Measurements from ENCODE around the gene KIF1A. TPM values are rescaled to one million over a fixed set of nuclear protein-coding genes. Genes with fewer than 3 reads are reported as not detected.

The KIF1A gene
- total RNA-seq, 1 donor from 2014 or later = 4.7 TPM

DNA sequence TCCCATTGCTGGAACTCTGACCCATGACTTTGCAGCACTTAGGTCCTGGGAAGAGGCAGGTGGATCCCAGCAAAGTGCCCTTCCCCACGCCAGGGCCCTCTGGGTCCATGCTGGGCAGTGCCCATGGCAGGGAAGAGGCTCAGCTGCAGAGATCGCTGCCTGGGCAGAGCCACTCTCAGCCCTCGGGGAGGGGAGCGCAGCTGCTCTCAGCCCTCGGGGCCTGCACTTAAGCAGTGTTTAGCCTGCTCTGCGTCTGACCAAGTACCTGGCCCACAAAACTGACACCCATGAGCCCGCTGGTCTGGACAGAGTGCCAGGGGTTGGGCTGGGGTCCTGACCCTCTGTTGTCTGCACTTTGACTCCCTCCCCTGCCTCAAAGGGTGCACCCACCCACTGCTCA lies 82.1 kb downstream of the KIF1A start:
- H3K27me3 ChIP-seq (ENCODE audit: control insufficient read depth in 3 of 3, insufficient read depth in 3 of 3, low read length in 3 of 3) = peaks cover 6 to 36% (median 23%) of the 10 kb centered on the region in 3 donors
- H3K36me3 ChIP-seq (ENCODE audit: control insufficient read depth in 3 of 3, insufficient read depth in 3 of 3, low read length in 3 of 3) = no peaks in the 10 kb centered on the region

DNA sequence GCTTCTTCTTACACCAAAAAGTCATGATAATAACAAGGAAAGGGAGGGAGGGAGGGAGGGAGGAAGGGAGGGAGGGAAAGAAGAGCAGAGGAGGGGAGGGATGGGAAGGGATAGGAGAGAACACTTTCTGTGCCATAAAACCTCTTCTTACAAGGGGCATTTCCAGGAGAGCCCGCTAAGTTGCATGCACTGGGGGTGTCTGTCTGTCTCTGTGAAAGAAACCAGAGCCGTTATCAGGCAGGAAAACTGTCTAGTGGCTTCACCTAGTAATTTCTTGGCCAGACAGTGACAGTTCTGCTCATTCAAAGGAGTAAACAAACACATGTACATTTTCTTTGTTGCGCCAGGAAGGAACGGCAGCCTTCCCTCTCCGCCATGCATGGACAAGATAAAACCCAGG lies 82.5 kb downstream of the KIF1A start:
- no peak overlapping the region for H3K4me3 ChIP-seq (ENCODE audit: low read length in 3 of 3)
- H3K9me3 ChIP-seq (ENCODE audit: control insufficient read depth in 3 of 3, low read length in 3 of 3) = no peaks in the 10 kb centered on the region
- H3K9ac ChIP-seq (ENCODE audit: low read depth in 1 of 3, low read length in 3 of 3) = no peak overlapping the region
- H3K27me3 ChIP-seq (ENCODE audit: control insufficient read depth in 3 of 3, insufficient read depth in 3 of 3, low read length in 3 of 3) = peaks cover 6 to 36% (median 23%) of the 10 kb centered on the region in 3 donors
- H3K4me1 ChIP-seq (ENCODE audit: control insufficient read depth in 3 of 3, insufficient read depth in 3 of 3, low read length in 3 of 3) = no peaks in the 10 kb centered on the region
- H3K27ac ChIP-seq (ENCODE audit: low read depth, low read length) = no peak overlapping the region
- no peaks in the 10 kb centered on the region for H3K36me3 ChIP-seq (ENCODE audit: control insufficient read depth in 3 of 3, insufficient read depth in 3 of 3, low read length in 3 of 3)

More for the DNA sequence above, 82.1 kb downstream of the KIF1A start:
- Histone ChIP-seq H3K9ac (ENCODE audit: low read depth in 1 of 3, low read length in 3 of 3) (no peak overlapping the region), H3K9me3 (ENCODE audit: control insufficient read depth in 3 of 3, low read length in 3 of 3) (no peaks in the 10 kb centered on the region), H3K27ac (ENCODE audit: low read depth, low read length) (no peak overlapping the region), H3K4me1 (ENCODE audit: control insufficient read depth in 3 of 3, insufficient read depth in 3 of 3, low read length in 3 of 3) (no peaks in the 10 kb centered on the region), H3K4me3 (ENCODE audit: low read length in 3 of 3) (no peak overlapping the region)

DNA sequence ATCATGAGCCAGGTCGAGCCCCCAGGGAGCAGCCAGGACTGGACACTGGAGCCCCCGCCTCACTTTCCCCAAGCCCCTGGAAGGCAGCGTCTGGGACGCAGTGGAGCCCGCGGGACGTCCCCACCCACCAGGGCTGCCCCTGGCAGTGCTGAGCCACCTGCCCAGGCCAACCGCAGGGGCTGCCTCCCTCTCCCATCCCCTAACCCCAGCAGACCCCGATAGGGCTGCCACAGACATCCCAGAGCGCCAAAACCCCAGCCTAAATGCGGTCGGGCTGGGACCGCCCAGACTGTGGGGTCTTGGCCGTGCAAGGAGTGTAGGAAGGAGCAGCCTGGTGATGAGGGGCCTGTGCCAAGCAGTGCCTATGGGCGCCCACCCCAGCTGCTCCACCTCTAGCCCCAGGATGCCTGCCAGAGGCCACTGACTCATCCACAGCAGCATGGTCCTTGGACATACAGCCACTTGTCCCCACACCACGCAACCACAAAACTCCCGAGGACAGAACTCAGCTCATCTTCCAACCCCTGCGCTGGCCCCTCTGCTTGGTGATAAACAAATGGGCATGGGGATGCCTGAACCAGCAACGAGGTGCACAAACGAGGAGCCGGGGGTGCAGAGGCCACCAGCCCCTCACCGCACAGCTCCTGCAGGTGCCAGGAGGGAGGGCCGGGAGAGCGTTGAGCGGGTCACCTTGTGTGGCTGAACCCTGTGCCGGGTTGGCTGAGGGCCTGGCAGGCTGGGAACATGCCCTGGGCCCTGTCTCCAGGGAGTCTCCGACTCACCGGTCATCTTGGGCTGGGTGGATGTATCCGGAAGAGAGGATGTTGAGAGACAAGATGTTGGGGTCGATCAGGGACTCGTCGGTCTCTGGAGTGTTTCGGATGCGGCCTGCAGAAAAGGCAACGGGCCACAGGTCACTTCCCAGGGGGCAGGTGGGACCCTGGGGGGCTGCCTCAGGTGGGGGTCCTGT lies 83.5 kb downstream of the KIF1A start:
- Histone ChIP-seq H3K4me1 (ENCODE audit: control insufficient read depth in 3 of 3, insufficient read depth in 3 of 3, low read length in 3 of 3) (no peaks in the 10 kb centered on the region), H3K9ac (ENCODE audit: low read depth in 1 of 3, low read length in 3 of 3) (no peak overlapping the region)

DNA sequence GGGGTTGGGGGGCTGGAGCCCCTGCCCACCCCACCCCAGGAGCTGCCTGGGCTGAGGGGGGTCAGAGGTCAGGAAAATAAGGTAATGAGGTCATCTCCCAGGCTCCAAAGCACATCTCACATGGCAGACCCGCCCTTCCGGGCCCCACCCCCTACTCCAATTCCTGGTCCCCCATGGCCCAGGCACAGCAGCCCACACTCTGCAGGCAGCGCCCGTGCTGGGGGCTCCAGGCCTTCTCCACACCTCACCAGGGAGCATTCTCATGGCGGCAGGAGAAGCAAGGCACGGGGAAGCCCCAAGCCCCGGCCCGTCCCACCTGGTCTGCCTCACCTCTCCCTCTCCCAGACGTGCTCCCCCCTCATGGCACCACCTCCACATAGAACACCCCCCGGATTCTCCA lies 84.5 kb downstream of the KIF1A start:
- Histone ChIP-seq H3K36me3 (ENCODE audit: control insufficient read depth in 3 of 3, insufficient read depth in 3 of 3, low read length in 3 of 3) (no peaks in the 10 kb centered on the region), H3K27me3 (ENCODE audit: control insufficient read depth in 3 of 3, insufficient read depth in 3 of 3, low read length in 3 of 3) (peaks cover 16 to 36% (median 35%) of the 10 kb centered on the region in 3 donors), H3K27ac (ENCODE audit: low read depth, low read length) (no peak overlapping the region)

More for the DNA sequence above, 83.5 kb downstream of the KIF1A start:
- Histone ChIP-seq H3K9me3 (ENCODE audit: control insufficient read depth in 3 of 3, low read length in 3 of 3) (no peaks in the 10 kb centered on the region), H3K4me3 (ENCODE audit: low read length in 3 of 3) (no peak overlapping the region), H3K27ac (ENCODE audit: low read depth, low read length) (no peak overlapping the region), H3K36me3 (ENCODE audit: control insufficient read depth in 3 of 3, insufficient read depth in 3 of 3, low read length in 3 of 3) (no peaks in the 10 kb centered on the region), H3K27me3 (ENCODE audit: control insufficient read depth in 3 of 3, insufficient read depth in 3 of 3, low read length in 3 of 3) (peaks cover 6 to 33% (median 24%) of the 10 kb centered on the region in 3 donors)

DNA sequence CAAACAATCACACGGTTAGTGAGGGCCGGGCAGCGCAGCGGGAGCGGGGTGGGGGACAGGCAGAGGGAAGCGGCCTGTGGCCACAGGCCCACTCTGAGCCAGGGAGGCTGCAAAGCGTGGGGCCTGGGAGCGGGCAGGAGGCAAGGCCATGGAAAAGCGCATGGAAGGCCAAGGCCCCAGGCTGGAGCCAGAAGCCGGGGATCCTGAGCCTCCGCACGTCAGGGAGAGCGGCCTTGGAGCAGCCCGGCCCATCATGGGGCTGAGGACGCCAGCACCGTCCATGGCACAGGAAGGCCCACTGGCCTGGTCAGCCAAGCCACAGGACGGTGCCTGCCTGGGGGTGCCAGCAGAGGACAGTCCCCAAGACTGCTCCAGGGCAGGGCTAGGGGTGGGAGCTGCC lies 85.3 kb downstream of the KIF1A start:
- Histone ChIP-seq H3K4me3 (ENCODE audit: low read length in 3 of 3) (no peak overlapping the region), H3K9me3 (ENCODE audit: control insufficient read depth in 3 of 3, low read length in 3 of 3) (no peaks in the 10 kb centered on the region), H3K9ac (ENCODE audit: low read depth in 1 of 3, low read length in 3 of 3) (no peak overlapping the region), H3K36me3 (ENCODE audit: control insufficient read depth in 3 of 3, insufficient read depth in 3 of 3, low read length in 3 of 3) (no peaks in the 10 kb centered on the region), H3K27me3 (ENCODE audit: control insufficient read depth in 3 of 3, insufficient read depth in 3 of 3, low read length in 3 of 3) (peaks cover 23 to 42% (median 40%) of the 10 kb centered on the region in 3 donors), H3K27ac (ENCODE audit: low read depth, low read length) (no peak overlapping the region), H3K4me1 (ENCODE audit: control insufficient read depth in 3 of 3, insufficient read depth in 3 of 3, low read length in 3 of 3) (no peaks in the 10 kb centered on the region)

More for the DNA sequence above, 84.5 kb downstream of the KIF1A start:
- H3K4me1 ChIP-seq (ENCODE audit: control insufficient read depth in 3 of 3, insufficient read depth in 3 of 3, low read length in 3 of 3) = no peaks in the 10 kb centered on the region
- no peaks in the 10 kb centered on the region for H3K9me3 ChIP-seq (ENCODE audit: control insufficient read depth in 3 of 3, low read length in 3 of 3)
- no peak overlapping the region for H3K4me3 ChIP-seq (ENCODE audit: low read length in 3 of 3)
- H3K9ac ChIP-seq (ENCODE audit: low read depth in 1 of 3, low read length in 3 of 3) = no peak overlapping the region

DNA sequence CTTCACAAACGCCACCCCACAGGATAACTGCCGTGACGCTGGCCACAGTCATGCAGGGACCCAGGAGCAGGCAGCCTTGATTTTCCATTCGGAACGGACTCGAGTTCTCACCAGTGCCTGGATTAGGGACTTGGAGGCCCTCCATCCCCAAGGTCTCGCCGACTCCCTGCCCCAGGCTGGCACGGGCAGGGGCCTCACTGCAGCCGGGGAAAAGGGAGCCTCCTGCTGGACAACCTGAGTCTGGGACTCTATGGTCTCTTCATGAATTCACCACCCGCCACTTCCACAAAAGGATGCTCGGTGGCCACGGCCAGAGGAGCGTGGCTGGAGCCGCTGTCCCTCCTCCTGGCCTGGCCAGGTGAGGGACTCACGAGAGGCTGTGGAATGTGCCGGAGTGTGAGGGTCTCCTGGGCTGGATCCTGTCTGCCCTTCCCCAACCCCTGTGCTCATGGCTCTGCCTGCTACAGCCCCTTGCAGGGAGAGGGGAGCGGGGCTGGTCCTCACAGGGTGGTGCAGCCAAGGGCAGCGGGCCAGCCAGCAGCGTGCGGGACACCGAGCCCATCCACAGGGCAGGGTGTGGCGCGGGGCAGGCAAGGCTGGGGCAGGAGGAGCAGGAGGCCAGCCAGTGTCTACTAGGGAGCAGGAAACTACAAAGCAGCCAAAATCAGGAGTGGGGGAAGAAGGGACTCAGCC lies 86.1 kb downstream of the KIF1A start:
- no peak overlapping the region for H3K27ac ChIP-seq (ENCODE audit: low read depth, low read length)

DNA sequence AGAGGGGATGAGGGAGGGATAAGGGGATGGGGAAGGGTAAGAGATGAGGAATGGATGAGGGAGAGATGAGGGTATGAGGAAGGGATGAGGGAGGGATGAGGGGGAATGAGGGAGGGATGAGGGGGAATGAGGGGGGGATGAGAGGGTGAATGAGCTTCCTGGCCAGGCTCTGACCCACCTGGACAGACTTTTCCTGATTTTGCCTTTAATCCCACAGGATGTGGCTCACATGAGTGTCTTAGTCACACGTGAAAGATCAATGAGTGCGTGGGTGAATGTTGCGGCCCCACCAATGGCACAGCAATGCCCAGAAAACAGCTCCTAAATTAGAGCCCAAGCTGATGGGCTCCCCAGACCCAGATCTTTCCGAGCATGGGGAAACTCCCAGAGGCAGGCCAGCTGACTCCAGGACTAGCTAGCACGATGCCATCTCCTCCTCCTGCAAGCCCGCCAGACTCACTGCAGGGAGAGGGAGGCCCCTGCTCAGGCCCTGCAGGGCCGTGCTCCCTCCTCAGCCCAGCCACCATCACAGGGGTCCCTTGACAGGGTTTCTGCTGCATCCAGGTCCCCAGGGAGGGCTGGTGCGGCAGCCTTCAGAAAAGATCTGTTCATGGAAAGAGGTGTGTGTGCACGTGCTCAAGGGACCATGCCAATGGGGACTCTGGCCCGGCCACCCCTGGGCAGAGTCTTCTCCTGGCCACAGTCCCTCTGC lies 87.0 kb downstream of the KIF1A start:
- H3K4me1 ChIP-seq (ENCODE audit: control insufficient read depth in 3 of 3, insufficient read depth in 3 of 3, low read length in 3 of 3) = no peaks in the 10 kb centered on the region
- no peak overlapping the region for H3K4me3 ChIP-seq (ENCODE audit: low read length in 3 of 3)
- no peak overlapping the region for H3K27ac ChIP-seq (ENCODE audit: low read depth, low read length)
- H3K9ac ChIP-seq (ENCODE audit: low read depth in 1 of 3, low read length in 3 of 3) = no peak overlapping the region
- no peaks in the 10 kb centered on the region for H3K9me3 ChIP-seq (ENCODE audit: control insufficient read depth in 3 of 3, low read length in 3 of 3)
- no peaks in the 10 kb centered on the region for H3K36me3 ChIP-seq (ENCODE audit: control insufficient read depth in 3 of 3, insufficient read depth in 3 of 3, low read length in 3 of 3)
- H3K27me3 ChIP-seq (ENCODE audit: control insufficient read depth in 3 of 3, insufficient read depth in 3 of 3, low read length in 3 of 3) = peaks cover 31 to 50% (median 40%) of the 10 kb centered on the region in 3 donors

More for the DNA sequence above, 86.1 kb downstream of the KIF1A start:
- Histone ChIP-seq H3K27me3 (ENCODE audit: control insufficient read depth in 3 of 3, insufficient read depth in 3 of 3, low read length in 3 of 3) (peaks cover 26 to 50% (median 40%) of the 10 kb centered on the region in 3 donors), H3K4me3 (ENCODE audit: low read length in 3 of 3) (no peak overlapping the region), H3K9me3 (ENCODE audit: control insufficient read depth in 3 of 3, low read length in 3 of 3) (no peaks in the 10 kb centered on the region), H3K4me1 (ENCODE audit: control insufficient read depth in 3 of 3, insufficient read depth in 3 of 3, low read length in 3 of 3) (no peaks in the 10 kb centered on the region), H3K36me3 (ENCODE audit: control insufficient read depth in 3 of 3, insufficient read depth in 3 of 3, low read length in 3 of 3) (no peaks in the 10 kb centered on the region), H3K9ac (ENCODE audit: low read depth in 1 of 3, low read length in 3 of 3) (no peak overlapping the region)

DNA sequence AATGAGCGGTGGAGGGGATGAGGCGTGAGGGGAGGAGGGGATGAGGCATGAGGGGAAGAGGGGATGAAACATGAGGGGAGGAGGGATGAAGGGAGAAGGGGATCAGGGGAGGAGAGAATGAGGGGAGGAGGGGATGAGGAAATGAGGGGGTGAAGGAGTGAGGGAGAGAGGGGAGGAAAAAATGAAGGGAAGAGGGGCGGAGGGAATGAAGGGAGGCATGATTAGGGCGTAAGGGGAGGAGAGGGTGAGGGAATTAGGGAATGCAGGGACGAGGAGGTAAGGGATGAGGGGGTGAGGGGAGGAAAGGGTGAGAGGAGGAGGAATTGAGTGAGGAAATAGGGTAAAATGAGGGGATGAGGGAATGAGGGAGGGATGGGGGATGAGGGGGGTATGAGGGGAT lies 87.8 kb downstream of the KIF1A start:
- H3K9ac ChIP-seq (ENCODE audit: low read depth in 1 of 3, low read length in 3 of 3) = no peak overlapping the region
- H3K4me1 ChIP-seq (ENCODE audit: control insufficient read depth in 3 of 3, insufficient read depth in 3 of 3, low read length in 3 of 3) = no peaks in the 10 kb centered on the region
- no peak overlapping the region for H3K4me3 ChIP-seq (ENCODE audit: low read length in 3 of 3)
- H3K36me3 ChIP-seq (ENCODE audit: control insufficient read depth in 3 of 3, insufficient read depth in 3 of 3, low read length in 3 of 3) = no peaks in the 10 kb centered on the region
- no peaks in the 10 kb centered on the region for H3K9me3 ChIP-seq (ENCODE audit: control insufficient read depth in 3 of 3, low read length in 3 of 3)
- H3K27me3 ChIP-seq (ENCODE audit: control insufficient read depth in 3 of 3, insufficient read depth in 3 of 3, low read length in 3 of 3) = peaks cover 31 to 49% (median 35%) of the 10 kb centered on the region in 3 donors
- no peak overlapping the region for H3K27ac ChIP-seq (ENCODE audit: low read depth, low read length)

DNA sequence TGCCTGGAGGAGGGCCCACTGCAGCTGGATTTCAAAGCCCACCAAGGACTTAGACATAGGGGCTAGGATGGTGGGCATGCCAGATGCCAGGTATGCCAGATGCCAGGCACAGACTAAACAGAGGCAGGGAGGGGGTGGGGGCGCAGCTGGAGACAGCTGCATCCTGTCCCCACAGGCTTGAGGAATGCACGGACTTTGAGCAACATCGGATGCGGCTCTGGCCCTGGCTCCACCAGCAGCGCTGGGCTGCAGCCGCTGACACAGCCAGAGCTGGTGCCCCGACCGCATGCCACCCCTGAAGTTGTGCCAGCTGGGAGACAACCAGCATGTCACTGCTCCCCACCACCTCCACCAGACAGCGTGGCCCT lies 88.9 kb downstream of the KIF1A start:
- Histone ChIP-seq H3K4me1 (ENCODE audit: control insufficient read depth in 3 of 3, insufficient read depth in 3 of 3, low read length in 3 of 3) (no peaks in the 10 kb centered on the region), H3K4me3 (ENCODE audit: low read length in 3 of 3) (no peak overlapping the region), H3K27ac (ENCODE audit: low read depth, low read length) (no peak overlapping the region), H3K36me3 (ENCODE audit: control insufficient read depth in 3 of 3, insufficient read depth in 3 of 3, low read length in 3 of 3) (no peaks in the 10 kb centered on the region), H3K27me3 (ENCODE audit: control insufficient read depth in 3 of 3, insufficient read depth in 3 of 3, low read length in 3 of 3) (peaks cover 28 to 47% (median 32%) of the 10 kb centered on the region in 3 donors), H3K9ac (ENCODE audit: low read depth in 1 of 3, low read length in 3 of 3) (no peak overlapping the region), H3K9me3 (ENCODE audit: control insufficient read depth in 3 of 3, low read length in 3 of 3) (no peaks in the 10 kb centered on the region)
